Measurements from ENCODE around the gene DDX10.

DNA sequence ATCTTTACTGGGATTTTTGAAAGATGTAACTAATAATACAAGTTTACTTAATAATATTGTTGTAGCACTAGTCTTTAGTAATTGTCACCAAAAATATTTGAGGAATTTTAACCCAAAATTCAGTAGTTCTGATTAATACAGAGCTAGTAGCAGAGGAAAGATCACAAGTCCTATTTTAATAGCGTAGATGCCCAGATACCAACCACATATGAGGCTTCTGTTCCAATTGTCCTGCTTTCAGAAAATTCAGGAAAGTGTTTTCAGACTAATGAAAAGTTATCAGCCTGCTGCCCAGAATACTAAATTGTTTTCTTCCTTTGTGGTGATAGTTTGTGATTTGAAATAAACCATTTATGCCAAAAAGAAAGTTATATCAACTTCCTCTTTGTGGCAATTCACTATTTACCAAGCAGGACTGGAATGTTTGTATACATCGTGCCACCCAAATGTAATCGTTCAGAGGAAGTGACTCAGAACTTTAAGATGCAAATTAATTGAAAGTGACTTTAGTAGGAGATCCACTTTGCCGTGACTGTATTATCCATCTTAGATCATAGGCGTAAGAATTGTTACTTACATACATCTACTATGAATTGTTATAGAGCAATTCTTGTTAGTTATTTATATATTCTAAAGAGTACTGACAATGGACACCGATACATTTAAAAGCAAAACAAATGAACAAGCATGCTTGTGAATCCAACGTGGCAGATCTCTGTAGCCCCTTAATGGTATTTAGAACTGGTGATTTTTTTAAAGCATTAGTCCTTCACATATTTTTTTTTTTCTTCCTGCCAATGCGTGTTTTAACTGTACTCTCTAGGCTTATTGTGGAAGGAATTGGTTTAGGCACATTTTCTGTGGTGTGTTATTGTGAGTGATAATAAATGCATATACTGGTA, 231.0 kb downstream of the DDX10 start:
- TF ChIP-seq CTCF (IDR thresholded peaks at IDR 0.05; ENCODE audit: insufficient read depth, low read length) (no peak), POLR2AphosphoS5 (IDR thresholded peaks at IDR 0.05; ENCODE audit: low read depth) (no peak), GABPA (IDR thresholded peaks at IDR 0.05; ENCODE audit: low read depth) (no peak)
- TF ChIP-seq, protein P1, sequence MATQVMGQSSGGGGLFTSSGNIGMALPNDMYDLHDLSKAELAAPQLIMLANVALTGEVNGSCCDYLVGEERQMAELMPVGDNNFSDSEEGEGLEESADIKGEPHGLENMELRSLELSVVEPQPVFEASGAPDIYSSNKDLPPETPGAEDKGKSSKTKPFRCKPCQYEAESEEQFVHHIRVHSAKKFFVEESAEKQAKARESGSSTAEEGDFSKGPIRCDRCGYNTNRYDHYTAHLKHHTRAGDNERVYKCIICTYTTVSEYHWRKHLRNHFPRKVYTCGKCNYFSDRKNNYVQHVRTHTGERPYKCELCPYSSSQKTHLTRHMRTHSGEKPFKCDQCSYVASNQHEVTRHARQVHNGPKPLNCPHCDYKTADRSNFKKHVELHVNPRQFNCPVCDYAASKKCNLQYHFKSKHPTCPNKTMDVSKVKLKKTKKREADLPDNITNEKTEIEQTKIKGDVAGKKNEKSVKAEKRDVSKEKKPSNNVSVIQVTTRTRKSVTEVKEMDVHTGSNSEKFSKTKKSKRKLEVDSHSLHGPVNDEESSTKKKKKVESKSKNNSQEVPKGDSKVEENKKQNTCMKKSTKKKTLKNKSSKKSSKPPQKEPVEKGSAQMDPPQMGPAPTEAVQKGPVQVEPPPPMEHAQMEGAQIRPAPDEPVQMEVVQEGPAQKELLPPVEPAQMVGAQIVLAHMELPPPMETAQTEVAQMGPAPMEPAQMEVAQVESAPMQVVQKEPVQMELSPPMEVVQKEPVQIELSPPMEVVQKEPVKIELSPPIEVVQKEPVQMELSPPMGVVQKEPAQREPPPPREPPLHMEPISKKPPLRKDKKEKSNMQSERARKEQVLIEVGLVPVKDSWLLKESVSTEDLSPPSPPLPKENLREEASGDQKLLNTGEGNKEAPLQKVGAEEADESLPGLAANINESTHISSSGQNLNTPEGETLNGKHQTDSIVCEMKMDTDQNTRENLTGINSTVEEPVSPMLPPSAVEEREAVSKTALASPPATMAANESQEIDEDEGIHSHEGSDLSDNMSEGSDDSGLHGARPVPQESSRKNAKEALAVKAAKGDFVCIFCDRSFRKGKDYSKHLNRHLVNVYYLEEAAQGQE (IDR thresholded peaks at IDR 0.05; ENCODE audit: insufficient replicate concordance, low read depth), result no peak

Measured in HL-60 (cell line).